Astrocyte (in vitro differentiated cells and primary cell): ENCODE measurements around the gene UBE2M.

Source experiments
- CTCF ChIP-seq: IDR thresholded peaks from 2 replicates; pipeline ENCODE4 v1.5.1; 2011; ENCODE audit warnings: low read depth, mild to moderate bottlenecking, inconsistent platforms, low read length, moderate library complexity; ENCODE audit not compliant: insufficient read depth
- EZH2 ChIP-seq: IDR thresholded peaks from 2 replicates; pipeline ENCODE4 v1.6.1; 2012; ENCODE audit warnings: mild to moderate bottlenecking, low read length, inconsistent platforms; ENCODE audit not compliant: insufficient read depth

GRCh38 chr19:58538257-58539168 lies 19.9 kb downstream of the UBE2M start:
- TF ChIP-seq CTCF: no peak
- peak; percentile 86 for TF ChIP-seq EZH2
